ENCODE results near the gene CNTN4. TPM values are rescaled to one million over a fixed set of nuclear protein-coding genes. Genes with fewer than 3 reads are reported as not detected.
"Not testable (repeated sequence)": the region's sequence is repeated elsewhere in the genome, so short reads cannot be mapped to it uniquely, and the experiment has no call there.

Gene CNTN4
- 3.1 TPM for polyA plus RNA-seq (2013, experiment 1 of 4)
- polyA plus RNA-seq (2013, experiment 2 of 4): 3.3 TPM
- polyA plus RNA-seq (2013, experiment 3 of 4): 4.6 TPM
- 4.5 TPM for polyA plus RNA-seq (2013, experiment 4 of 4)

DNA sequence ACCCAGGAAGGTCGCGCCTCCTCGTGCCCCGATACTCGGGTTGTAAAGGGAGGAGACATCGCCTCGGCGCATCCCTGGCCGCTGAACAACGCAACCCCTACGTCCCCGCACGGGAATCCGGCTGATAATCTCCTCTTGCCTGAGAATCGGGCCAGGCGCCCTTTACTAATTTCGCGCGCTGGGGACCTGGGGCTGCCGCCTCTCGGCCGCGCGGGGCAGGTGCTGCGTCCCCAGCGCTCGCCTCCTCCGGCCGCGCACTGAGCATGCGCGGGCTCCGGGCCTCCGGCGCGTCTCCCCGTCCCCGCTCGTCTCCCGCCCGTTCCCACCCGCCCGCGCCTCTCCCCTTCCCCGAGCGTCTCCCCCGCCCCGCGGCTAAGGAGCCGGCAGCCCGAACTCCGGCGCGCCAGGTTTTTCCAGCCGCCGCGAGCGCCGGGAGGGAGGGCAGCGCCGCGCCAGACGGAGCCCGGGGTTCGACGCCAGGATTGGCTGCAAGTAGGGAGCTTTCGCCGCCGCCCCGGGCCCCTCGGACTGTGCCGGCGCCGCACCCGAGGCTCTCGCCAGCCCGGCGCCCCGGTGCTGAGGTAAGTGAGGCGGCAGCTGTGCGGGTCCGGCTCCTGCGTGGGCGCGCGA lies at the start of gene CNTN4:
Gene CNTN4, plus strand, starts transcription at position 469 of the 630 bp plus-strand sequence.
- Histone ChIP-seq H3K27me3 (ENCODE audit: control insufficient read depth, insufficient read depth, low read length, poor library complexity, severe bottlenecking) (peaks cover 81% of the 10 kb centered on the region), H3K4me3 (ENCODE audit: insufficient read depth, low read depth, low read length) (peak within 1 kb of the TSS; percentile 51), H3K27ac (ENCODE audit: insufficient read depth, low read depth, low read length, poor library complexity, severe bottlenecking) (no peak within 1 kb of the TSS)

DNA sequence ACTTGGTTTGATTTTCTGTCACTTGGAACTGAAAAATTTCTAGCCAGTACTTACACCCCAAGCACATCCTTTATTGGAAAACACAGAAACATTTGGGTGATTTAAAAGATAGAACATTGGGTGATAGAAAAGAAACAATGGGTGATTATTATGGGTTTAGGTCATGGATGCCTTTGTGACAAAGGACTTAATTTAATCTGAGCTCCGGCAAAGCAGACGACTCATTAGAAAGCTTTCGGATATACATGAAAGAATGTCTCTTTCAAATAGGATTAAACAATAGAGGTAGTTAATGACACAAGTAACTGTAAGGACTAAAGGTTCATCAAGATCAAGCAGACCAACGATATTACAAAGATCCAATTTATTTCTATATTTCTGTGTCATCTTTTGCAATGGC lies 37.3 kb upstream of the CNTN4 start:
- Histone ChIP-seq H3K9me3 (ENCODE audit: control insufficient read depth, low read length) (no peaks in the 10 kb centered on the region), H3K36me3 (ENCODE audit: control insufficient read depth, insufficient read depth, low read length) (no peaks in the 10 kb centered on the region), H3K27me3 (ENCODE audit: control insufficient read depth, insufficient read depth, low read length, poor library complexity, severe bottlenecking) (no peaks in the 10 kb centered on the region), H3K27ac (ENCODE audit: insufficient read depth, low read depth, low read length, poor library complexity, severe bottlenecking) (peak overlapping the region; percentile 56), H3K4me1 (ENCODE audit: control insufficient read depth, insufficient read depth, low read length) (no peaks in the 10 kb centered on the region), H3K4me3 (ENCODE audit: insufficient read depth, low read depth, low read length) (no peak overlapping the region)
- WGBS, 2 experiments: 69 to 87% methylated on average over 4 of the region's 4 CpGs

More for the DNA sequence above, at the start of gene CNTN4:
- Histone ChIP-seq H3K36me3 (ENCODE audit: control insufficient read depth, insufficient read depth, low read length) (no peaks in the 10 kb centered on the region), H3K9me3 (ENCODE audit: control insufficient read depth, low read length) (no peaks in the 10 kb centered on the region), H3K4me1 (ENCODE audit: control insufficient read depth, insufficient read depth, low read length) (no peaks in the 10 kb centered on the region)
- 11 to 13% methylated on average over 86 of the region's 86 CpGs for WGBS, 2 experiments

DNA sequence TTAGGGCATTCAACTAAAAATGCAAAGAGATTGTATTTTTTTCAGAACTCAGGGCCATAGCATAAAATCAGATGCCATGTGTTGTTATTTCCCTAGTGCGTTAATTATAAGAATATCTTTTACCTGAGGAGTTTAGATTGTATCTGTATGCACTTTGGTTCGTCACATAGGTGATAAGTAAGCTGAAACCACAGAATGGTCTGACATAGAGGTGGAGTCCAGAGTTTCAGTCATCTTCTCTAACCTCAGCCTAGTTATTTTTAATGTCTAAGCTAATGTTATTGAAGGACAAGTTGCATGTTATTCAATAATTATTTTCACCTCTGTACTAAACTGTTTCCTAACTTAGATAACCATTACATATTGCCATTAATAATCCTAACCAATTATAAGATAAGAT lies 27.1 kb upstream of the CNTN4 start:
- H3K4me3 ChIP-seq (ENCODE audit: insufficient read depth, low read depth, low read length): no peak overlapping the region
- 76 to 78% methylated on average over 2 of the region's 2 CpGs for WGBS, 2 experiments
- no peaks in the 10 kb centered on the region for H3K4me1 ChIP-seq (ENCODE audit: control insufficient read depth, insufficient read depth, low read length)
- no peaks in the 10 kb centered on the region for H3K9me3 ChIP-seq (ENCODE audit: control insufficient read depth, low read length)
- H3K27ac ChIP-seq (ENCODE audit: insufficient read depth, low read depth, low read length, poor library complexity, severe bottlenecking): no peak overlapping the region
- H3K27me3 ChIP-seq (ENCODE audit: control insufficient read depth, insufficient read depth, low read length, poor library complexity, severe bottlenecking): no peaks in the 10 kb centered on the region
- no peaks in the 10 kb centered on the region for H3K36me3 ChIP-seq (ENCODE audit: control insufficient read depth, insufficient read depth, low read length)

DNA sequence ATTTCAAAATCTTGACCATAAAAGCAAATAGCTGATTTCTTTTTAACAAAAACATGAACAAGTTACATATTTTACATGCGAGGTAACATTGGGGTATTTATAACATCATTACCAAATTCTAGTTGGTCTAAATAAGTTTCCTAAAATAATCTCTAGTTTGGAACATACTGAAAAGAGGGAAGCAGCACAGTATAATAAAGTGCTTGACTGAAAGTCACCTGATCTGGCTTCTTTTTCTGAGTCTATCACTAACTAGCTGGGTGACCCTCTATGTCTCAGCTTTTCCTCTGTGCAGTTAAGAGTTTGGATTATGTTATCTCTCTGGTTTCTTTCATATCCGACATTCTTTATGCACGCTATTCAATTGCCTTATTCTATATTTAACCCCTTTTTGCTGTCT lies 19.8 kb upstream of the CNTN4 start:
- Histone ChIP-seq H3K36me3 (ENCODE audit: control insufficient read depth, insufficient read depth, low read length) (no peaks in the 10 kb centered on the region), H3K27ac (ENCODE audit: insufficient read depth, low read depth, low read length, poor library complexity, severe bottlenecking) (no peak overlapping the region), H3K4me1 (ENCODE audit: control insufficient read depth, insufficient read depth, low read length) (no peaks in the 10 kb centered on the region), H3K4me3 (ENCODE audit: insufficient read depth, low read depth, low read length) (no peak overlapping the region), H3K27me3 (ENCODE audit: control insufficient read depth, insufficient read depth, low read length, poor library complexity, severe bottlenecking) (no peaks in the 10 kb centered on the region), H3K9me3 (ENCODE audit: control insufficient read depth, low read length) (no peaks in the 10 kb centered on the region)
- WGBS, 2 experiments: 81 to 100% methylated on average over 1 to 2 of the region's 3 CpGs

DNA sequence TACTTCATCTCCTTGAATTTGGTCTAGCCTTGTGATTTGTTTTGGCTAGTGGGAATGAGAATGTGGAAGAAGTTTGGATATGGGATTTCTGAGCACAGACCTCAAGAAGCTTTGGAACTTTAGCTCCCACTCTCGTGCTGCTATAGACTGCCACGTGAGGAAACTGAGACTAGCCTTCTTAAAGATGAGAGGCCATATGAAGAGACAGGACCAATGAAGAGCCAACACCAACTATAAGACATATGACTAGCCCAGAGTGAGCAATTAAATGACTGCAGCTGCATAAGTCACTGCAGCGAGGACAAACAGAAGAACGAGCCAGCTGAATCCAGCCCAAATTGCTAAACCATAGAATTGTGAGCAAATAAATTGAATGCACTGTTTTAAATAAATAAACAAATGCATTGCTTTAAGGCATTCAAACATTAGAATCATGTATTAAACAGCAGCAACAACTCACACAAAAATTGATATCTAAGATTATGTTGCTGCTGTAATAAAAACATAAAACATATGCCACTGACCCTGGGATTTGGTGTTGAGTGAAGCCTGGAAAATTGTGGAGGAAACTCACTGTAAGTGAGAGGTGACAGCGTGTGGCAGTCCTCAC lies 15.7 kb upstream of the CNTN4 start:
- WGBS, 2 experiments: 81 to 83% methylated on average over 4 to 5 of the region's 5 CpGs
- Histone ChIP-seq H3K27ac (ENCODE audit: insufficient read depth, low read depth, low read length, poor library complexity, severe bottlenecking) (no peak overlapping the region), H3K4me1 (ENCODE audit: control insufficient read depth, insufficient read depth, low read length) (no peaks in the 10 kb centered on the region), H3K4me3 (ENCODE audit: insufficient read depth, low read depth, low read length) (no peak overlapping the region), H3K36me3 (ENCODE audit: control insufficient read depth, insufficient read depth, low read length) (no peaks in the 10 kb centered on the region), H3K27me3 (ENCODE audit: control insufficient read depth, insufficient read depth, low read length, poor library complexity, severe bottlenecking) (no peaks in the 10 kb centered on the region), H3K9me3 (ENCODE audit: control insufficient read depth, low read length) (no peaks in the 10 kb centered on the region)

DNA sequence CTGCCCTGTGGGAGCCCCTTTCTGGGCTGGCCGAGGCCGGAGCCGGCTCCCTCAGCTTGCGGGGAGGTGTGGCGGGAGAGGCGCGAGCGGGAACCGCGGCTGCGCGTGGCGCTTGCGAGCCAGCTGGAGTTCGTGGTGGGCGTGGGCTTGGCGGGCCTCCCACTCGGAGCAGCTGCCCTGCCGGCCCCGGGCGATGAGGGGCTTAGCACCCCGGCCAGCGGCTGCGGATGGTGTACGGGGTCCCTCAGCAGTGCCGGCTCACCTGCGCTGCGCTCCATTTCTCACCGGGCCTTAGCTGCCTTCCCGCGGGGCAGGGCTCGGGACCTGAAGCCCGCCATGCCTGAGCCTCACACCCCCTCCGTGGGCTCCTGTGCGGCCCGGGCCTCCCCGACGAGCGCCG lies 15.1 kb upstream of the CNTN4 start:
- not testable (repeated sequence) for H3K9me3 ChIP-seq (ENCODE audit: control insufficient read depth, low read length); H3K4me3 ChIP-seq (ENCODE audit: insufficient read depth, low read depth, low read length); H3K4me1 ChIP-seq (ENCODE audit: control insufficient read depth, insufficient read depth, low read length); H3K36me3 ChIP-seq (ENCODE audit: control insufficient read depth, insufficient read depth, low read length); H3K27ac ChIP-seq (ENCODE audit: insufficient read depth, low read depth, low read length, poor library complexity, severe bottlenecking); H3K27me3 ChIP-seq (ENCODE audit: control insufficient read depth, insufficient read depth, low read length, poor library complexity, severe bottlenecking)
- 96% methylated on average over 40 of the region's 40 CpGs for WGBS, 2 experiments

DNA sequence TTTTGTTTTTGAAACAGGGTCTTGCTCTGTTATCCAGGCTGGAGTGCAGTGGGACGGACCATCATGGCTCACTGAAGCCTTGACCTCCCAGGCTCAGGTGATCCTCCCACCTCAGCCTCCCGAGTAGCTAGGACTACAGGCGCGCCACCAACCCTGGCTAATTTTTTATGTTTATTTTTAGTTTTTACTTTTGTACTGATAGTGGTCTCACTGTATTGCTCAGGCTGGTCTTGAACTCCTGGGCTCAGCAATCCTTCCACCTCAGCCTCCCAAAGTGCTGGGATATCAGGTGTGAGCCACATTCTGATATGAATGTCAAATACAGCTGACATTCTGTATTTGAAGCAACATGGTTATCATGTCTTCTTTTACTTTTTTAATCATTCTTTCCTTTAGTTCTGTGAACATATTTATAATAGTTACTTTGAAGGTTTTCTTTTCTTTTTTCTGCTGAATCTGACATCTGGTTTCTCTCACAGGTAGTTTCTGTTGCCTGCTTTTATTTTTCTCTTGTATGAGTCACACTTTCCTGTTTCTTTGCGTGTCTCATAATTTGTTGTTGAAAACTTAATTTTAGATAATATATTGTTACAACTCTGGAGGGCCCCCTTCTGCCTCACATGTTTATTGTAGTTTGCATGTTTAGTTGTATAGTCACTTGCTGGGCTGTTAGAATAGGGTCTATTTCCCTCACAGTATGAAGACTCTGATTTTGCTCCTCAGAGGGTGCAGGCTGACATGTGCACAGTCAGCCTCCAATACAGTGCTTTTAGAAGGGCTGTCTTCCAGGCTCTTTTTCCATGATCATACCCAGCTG lies 8.4 kb upstream of the CNTN4 start:
- H3K4me1 ChIP-seq (ENCODE audit: control insufficient read depth, insufficient read depth, low read length): no peaks in the 10 kb centered on the region
- H3K27ac ChIP-seq (ENCODE audit: insufficient read depth, low read depth, low read length, poor library complexity, severe bottlenecking): no peak overlapping the region
- peaks cover 4% of the 10 kb centered on the region for H3K27me3 ChIP-seq (ENCODE audit: control insufficient read depth, insufficient read depth, low read length, poor library complexity, severe bottlenecking)
- no peaks in the 10 kb centered on the region for H3K36me3 ChIP-seq (ENCODE audit: control insufficient read depth, insufficient read depth, low read length)
- H3K4me3 ChIP-seq (ENCODE audit: insufficient read depth, low read depth, low read length): no peak overlapping the region
- peaks cover 5% of the 10 kb centered on the region for H3K9me3 ChIP-seq (ENCODE audit: control insufficient read depth, low read length)
- WGBS, 2 experiments: 87 to 94% methylated on average over 4 to 5 of the region's 5 CpGs

DNA sequence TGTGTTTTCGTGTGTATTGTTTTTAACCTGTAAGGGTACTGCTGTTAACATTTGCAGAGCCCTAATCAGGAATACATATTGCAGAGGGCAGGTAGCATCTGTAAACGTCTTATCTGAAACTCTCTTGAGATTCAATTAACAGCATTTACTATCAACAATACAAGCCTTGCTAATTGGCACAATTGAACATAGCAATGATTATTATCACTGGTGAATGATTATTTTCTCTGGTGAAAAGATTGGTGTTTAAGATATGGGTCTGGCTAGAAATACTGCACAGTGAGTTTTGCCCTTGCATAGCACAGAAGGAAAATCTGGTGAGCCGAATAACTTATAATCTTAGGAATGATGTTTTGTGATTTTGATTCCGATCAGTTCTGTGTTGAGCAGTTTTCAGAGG lies 5.9 kb upstream of the CNTN4 start:
- H3K36me3 ChIP-seq (ENCODE audit: control insufficient read depth, insufficient read depth, low read length): no peaks in the 10 kb centered on the region
- H3K9me3 ChIP-seq (ENCODE audit: control insufficient read depth, low read length): peaks cover 5% of the 10 kb centered on the region
- H3K27ac ChIP-seq (ENCODE audit: insufficient read depth, low read depth, low read length, poor library complexity, severe bottlenecking): no peak overlapping the region
- 62% methylated on average over 4 of the region's 4 CpGs for WGBS, 2 experiments
- no peaks in the 10 kb centered on the region for H3K4me1 ChIP-seq (ENCODE audit: control insufficient read depth, insufficient read depth, low read length)
- peaks cover 29% of the 10 kb centered on the region for H3K27me3 ChIP-seq (ENCODE audit: control insufficient read depth, insufficient read depth, low read length, poor library complexity, severe bottlenecking)
- no peak overlapping the region for H3K4me3 ChIP-seq (ENCODE audit: insufficient read depth, low read depth, low read length)

DNA sequence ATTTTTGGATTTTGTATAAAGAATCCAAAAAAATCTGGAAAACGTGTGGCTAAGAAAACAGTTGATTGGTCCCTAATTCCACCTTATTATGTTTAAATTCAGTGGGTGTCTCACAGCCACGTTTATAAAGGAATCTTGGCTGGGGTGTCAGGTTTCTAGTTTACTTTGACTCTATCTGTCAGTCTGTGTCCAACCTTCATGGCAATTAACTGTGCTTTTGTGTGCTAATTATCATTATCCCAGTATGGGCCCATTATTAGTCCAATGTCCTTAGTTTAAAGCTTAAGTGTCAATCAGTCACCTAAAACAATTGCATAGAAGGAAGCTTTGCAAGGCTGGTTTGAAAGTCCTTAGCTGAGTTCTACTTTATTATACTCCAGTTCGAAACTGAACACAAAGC lies 3.7 kb upstream of the CNTN4 start:
- Histone ChIP-seq H3K4me3 (ENCODE audit: insufficient read depth, low read depth, low read length) (no peak overlapping the region), H3K27me3 (ENCODE audit: control insufficient read depth, insufficient read depth, low read length, poor library complexity, severe bottlenecking) (peaks cover 50% of the 10 kb centered on the region), H3K4me1 (ENCODE audit: control insufficient read depth, insufficient read depth, low read length) (no peaks in the 10 kb centered on the region), H3K27ac (ENCODE audit: insufficient read depth, low read depth, low read length, poor library complexity, severe bottlenecking) (no peak overlapping the region), H3K36me3 (ENCODE audit: control insufficient read depth, insufficient read depth, low read length) (no peaks in the 10 kb centered on the region), H3K9me3 (ENCODE audit: control insufficient read depth, low read length) (peaks cover 5% of the 10 kb centered on the region)
- WGBS, 2 experiments: 0 to 15% methylated on average over 1 to 2 of the region's 3 CpGs

DNA sequence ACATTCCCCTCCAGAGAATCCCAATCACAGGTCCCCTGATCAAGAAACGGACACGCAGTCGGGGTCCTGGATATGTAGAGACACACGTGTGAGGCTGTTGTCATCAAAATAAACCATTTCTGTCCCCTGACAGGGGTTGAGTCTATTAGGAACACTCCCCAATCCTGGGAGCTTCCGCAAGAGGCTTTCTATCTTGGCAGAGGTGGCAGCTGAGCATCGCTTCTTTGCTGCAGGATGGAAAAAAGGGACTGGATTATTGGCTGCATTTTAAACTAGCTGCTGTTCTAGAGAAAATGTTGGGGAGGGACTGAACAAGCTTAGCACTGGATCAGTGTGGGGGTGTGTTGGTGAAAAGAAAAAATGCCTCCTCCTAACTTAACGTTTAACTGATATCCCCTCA lies 2.5 kb upstream of the CNTN4 start:
- Histone ChIP-seq H3K27me3 (ENCODE audit: control insufficient read depth, insufficient read depth, low read length, poor library complexity, severe bottlenecking) (peaks cover 63% of the 10 kb centered on the region), H3K27ac (ENCODE audit: insufficient read depth, low read depth, low read length, poor library complexity, severe bottlenecking) (no peak overlapping the region), H3K4me3 (ENCODE audit: insufficient read depth, low read depth, low read length) (no peak overlapping the region), H3K36me3 (ENCODE audit: control insufficient read depth, insufficient read depth, low read length) (no peaks in the 10 kb centered on the region), H3K9me3 (ENCODE audit: control insufficient read depth, low read length) (no peaks in the 10 kb centered on the region), H3K4me1 (ENCODE audit: control insufficient read depth, insufficient read depth, low read length) (no peaks in the 10 kb centered on the region)
- 19 to 34% methylated on average over 6 to 7 of the region's 7 CpGs for WGBS, 2 experiments

Measured in ectodermal cell (in vitro differentiated cells).